ENCODE data around the gene PCBD1. TPM values are rescaled to one million over a fixed set of nuclear protein-coding genes. Genes with fewer than 3 reads are reported as not detected.
"Not testable (repeated sequence)": the region's sequence is repeated elsewhere in the genome, so short reads cannot be mapped to it uniquely, and the experiment has no call there.

Gene PCBD1
- polyA plus RNA-seq, 1 donor, result 89.2 TPM

- not testable (repeated sequence) for DNase-seq
Observed at GRCh38 chr10:70919906-70920305, 31.5 kb upstream of the PCBD1 start.

- no peak for DNase-seq
Observed at GRCh38 chr10:70918851-70919530, 30.6 kb upstream of the PCBD1 start.

GRCh38 chr10:70917635-70918034 lies 29.3 kb upstream of the PCBD1 start:
- no peak for DNase-seq

- DNase-seq, result no peak
Observed at GRCh38 chr10:70917226-70917625, 28.9 kb upstream of the PCBD1 start.

- no peak for DNase-seq
Observed at GRCh38 chr10:70916241-70916640, 27.9 kb upstream of the PCBD1 start.

GRCh38 chr10:70915806-70916205 lies 27.4 kb upstream of the PCBD1 start:
- no peak for DNase-seq

- no peak for DNase-seq
Observed at GRCh38 chr10:70915206-70915605, 26.8 kb upstream of the PCBD1 start.

- DNase-seq, result no peak
Observed at GRCh38 chr10:70914316-70914864, 26.0 kb upstream of the PCBD1 start.

- no peak for DNase-seq
Observed at GRCh38 chr10:70913893-70914240, 25.5 kb upstream of the PCBD1 start.

GRCh38 chr10:70913191-70913892 lies 25.0 kb upstream of the PCBD1 start:
- no peak for DNase-seq

- no peak for DNase-seq
Observed at GRCh38 chr10:70912556-70912955, 24.2 kb upstream of the PCBD1 start.

- DNase-seq, result no peak
Observed at GRCh38 chr10:70911386-70911785, 23.0 kb upstream of the PCBD1 start.

- DNase-seq, result no peak
Observed at GRCh38 chr10:70910486-70911341, 22.3 kb upstream of the PCBD1 start.

- DNase-seq, result no peak
Observed at GRCh38 chr10:70909326-70909935, 21.1 kb upstream of the PCBD1 start.

GRCh38 chr10:70908406-70909296 lies 20.3 kb upstream of the PCBD1 start:
- DNase-seq, result no peak

- DNase-seq, result no peak
Observed at GRCh38 chr10:70907637-70908405, 19.5 kb upstream of the PCBD1 start.

GRCh38 chr10:70906953-70907636 lies 18.7 kb upstream of the PCBD1 start:
- DNase-seq, result no peak

- no peak for DNase-seq
Observed at GRCh38 chr10:70906031-70906783, 17.8 kb upstream of the PCBD1 start.
